Measurements from ENCODE around the gene CD151.

Gene CD151

GRCh38 chr11:830295-831117 lies 2.2 kb upstream of the CD151 start:
- no peak for TF ChIP-seq CTCF (conservative IDR thresholded peaks at IDR 0.05; ENCODE audit: control insufficient read depth, insufficient read depth, low read depth, low read length)
- H3K4me3 ChIP-seq (ENCODE audit: control insufficient read depth, low read depth, low read length) = peak overlapping the region; percentile 10
- no peak for DNase-seq (ENCODE audit: low read depth)

GRCh38 chr11:831118-831864 lies 1.5 kb upstream of the CD151 start:
- no peak for TF ChIP-seq CTCF (conservative IDR thresholded peaks at IDR 0.05; ENCODE audit: control insufficient read depth, insufficient read depth, low read depth, low read length)
- H3K4me3 ChIP-seq (ENCODE audit: control insufficient read depth, low read depth, low read length) = no peak overlapping the region
- no peak for DNase-seq (ENCODE audit: low read depth)

- DNase-seq (ENCODE audit: low read depth) = no peak
- TF ChIP-seq CTCF (conservative IDR thresholded peaks at IDR 0.05; ENCODE audit: control insufficient read depth, insufficient read depth, low read depth, low read length) = no peak
- H3K4me3 ChIP-seq (ENCODE audit: control insufficient read depth, low read depth, low read length) = peak overlapping the region; percentile 37
These were observed 707 bp upstream of the CD151 start for GRCh38 chr11:831961-832528.

- H3K4me3 ChIP-seq (ENCODE audit: control insufficient read depth, low read depth, low read length) = peak overlapping the region; percentile 51
- no peak for TF ChIP-seq CTCF (conservative IDR thresholded peaks at IDR 0.05; ENCODE audit: control insufficient read depth, insufficient read depth, low read depth, low read length)
- no peak for DNase-seq (ENCODE audit: low read depth)
These were observed 501 bp downstream of the CD151 start for GRCh38 chr11:833114-833791.

- H3K4me3 ChIP-seq (ENCODE audit: control insufficient read depth, low read depth, low read length) = peak overlapping the region; percentile 51
These were observed 1.1 kb downstream of the CD151 start for GRCh38 chr11:833849-834311.

More at GRCh38 chr11:833849-834311, 1.1 kb downstream of the CD151 start:
- TF ChIP-seq CTCF (conservative IDR thresholded peaks at IDR 0.05; ENCODE audit: control insufficient read depth, insufficient read depth, low read depth, low read length) = no peak
- no peak for DNase-seq (ENCODE audit: low read depth)
